DND-41 (cell line): ENCODE measurements around the gene CA11.

Experiments used
- EZH2 ChIP-seq: IDR thresholded peaks from 3 replicates; pipeline ENCODE4 v1.6.1; 2012; ENCODE audit warnings: borderline replicate concordance, low read depth, mild to moderate bottlenecking, moderate library complexity, low read length, inconsistent platforms; ENCODE audit not compliant: severe bottlenecking
- TF ChIP-seq, protein P1 (sequence below): IDR thresholded peaks from 2 replicates; pipeline ENCODE4 v1.5.1; 2012; ENCODE audit warnings: borderline replicate concordance, low read length, moderate library complexity, mild to moderate bottlenecking; ENCODE audit not compliant: poor library complexity, severe bottlenecking; ENCODE audit errors: extremely low read depth

DNA sequence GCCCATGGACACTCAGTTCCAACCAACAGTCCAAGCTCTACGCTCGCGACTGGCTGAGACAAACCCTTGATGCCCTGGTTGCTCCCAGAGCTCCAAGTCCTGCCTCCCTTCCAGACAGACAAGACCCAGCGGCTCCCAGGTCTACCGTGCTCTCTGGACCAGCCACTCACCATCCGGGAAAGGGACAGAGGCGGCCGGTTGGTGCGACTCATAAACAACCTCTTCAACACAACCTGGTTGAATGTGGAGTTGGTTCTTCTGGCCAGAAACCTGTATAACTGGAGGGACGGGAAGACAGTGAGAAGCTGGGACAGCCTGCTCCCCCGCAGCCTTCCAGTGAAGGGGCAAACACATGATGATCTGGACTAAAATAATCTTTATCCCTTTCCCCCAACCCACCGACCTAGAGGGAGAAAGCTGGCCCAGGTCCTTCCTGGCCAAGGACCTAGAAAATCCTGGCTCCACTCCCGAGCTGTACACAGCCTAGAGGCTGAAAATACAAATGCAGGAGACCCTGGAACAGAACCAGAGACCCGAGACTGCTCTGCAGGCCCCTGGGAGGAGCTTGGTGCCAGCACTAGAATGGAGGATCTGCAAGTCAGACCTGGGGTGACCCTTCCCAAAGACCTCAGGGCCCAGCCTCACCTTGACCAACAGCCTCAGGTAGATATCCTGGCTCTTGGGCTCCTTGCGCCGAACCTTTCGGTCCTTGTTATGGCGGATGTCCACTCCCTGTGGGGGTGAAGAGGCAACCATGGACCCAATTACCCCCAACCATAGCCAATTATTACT lies 28.6 kb downstream of the CA11 start:
- TF ChIP-seq, protein P1, sequence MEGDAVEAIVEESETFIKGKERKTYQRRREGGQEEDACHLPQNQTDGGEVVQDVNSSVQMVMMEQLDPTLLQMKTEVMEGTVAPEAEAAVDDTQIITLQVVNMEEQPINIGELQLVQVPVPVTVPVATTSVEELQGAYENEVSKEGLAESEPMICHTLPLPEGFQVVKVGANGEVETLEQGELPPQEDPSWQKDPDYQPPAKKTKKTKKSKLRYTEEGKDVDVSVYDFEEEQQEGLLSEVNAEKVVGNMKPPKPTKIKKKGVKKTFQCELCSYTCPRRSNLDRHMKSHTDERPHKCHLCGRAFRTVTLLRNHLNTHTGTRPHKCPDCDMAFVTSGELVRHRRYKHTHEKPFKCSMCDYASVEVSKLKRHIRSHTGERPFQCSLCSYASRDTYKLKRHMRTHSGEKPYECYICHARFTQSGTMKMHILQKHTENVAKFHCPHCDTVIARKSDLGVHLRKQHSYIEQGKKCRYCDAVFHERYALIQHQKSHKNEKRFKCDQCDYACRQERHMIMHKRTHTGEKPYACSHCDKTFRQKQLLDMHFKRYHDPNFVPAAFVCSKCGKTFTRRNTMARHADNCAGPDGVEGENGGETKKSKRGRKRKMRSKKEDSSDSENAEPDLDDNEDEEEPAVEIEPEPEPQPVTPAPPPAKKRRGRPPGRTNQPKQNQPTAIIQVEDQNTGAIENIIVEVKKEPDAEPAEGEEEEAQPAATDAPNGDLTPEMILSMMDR, result peak; percentile 2
- no peak for TF ChIP-seq EZH2
